ENCODE measurements around the gene GYG1. TPM values are rescaled to one million over a fixed set of nuclear protein-coding genes. Genes with fewer than 3 reads are reported as not detected.

Gene GYG1
- total and polyA plus RNA-seq, 2 of the 8 experiments (the other 6 are each of a cell fraction or from before 2014, with no cell fraction given): 19.4 to 34.2 TPM

GRCh38 chr3:148964809-148965208 is 26.5 kb upstream of the GYG1 start:
- H2BK5ac ChIP-seq (ENCODE audit: low read depth, low read length): no peak overlapping the region
- H3K27ac ChIP-seq (ENCODE audit: low read depth, low read length): no peak overlapping the region
- no peak overlapping the region for H3K4me2 ChIP-seq (ENCODE audit: insufficient read depth in 1 of 2, low read depth in 2 of 2, low read length in 2 of 2)
- no peak overlapping the region for H4K8ac ChIP-seq (ENCODE audit: extremely low read depth, insufficient read depth, low read length)
- no peak overlapping the region for H2BK120ac ChIP-seq (replicated peaks; ENCODE audit: low read depth, low read length)
- H3K9ac ChIP-seq (replicated peaks in 1 of 4; ENCODE audit: extremely low read depth in 1 of 4, low read depth in 3 of 4, low read length in 3 of 4): no peak overlapping the region
- H3K14ac ChIP-seq (ENCODE audit: insufficient read length): no peak overlapping the region
- no peak overlapping the region for H2BK20ac ChIP-seq (ENCODE audit: low read length)
- ChIA-PET CTCF (ENCODE audit: partially characterized antibody) (interaction anchor here (0.6 to 10.3 kb wide), 9 partner anchors 9 to 526 kb away, joined by 3 to 64 read pairs (median 4); partner anchors contain the start of gene GYG1), POLR2A (ENCODE audit: partially characterized antibody) (no interaction called here)
- no peaks in the 10 kb centered on the region for H4K20me1 ChIP-seq (replicated peaks in 1 of 2; ENCODE audit: control insufficient read depth in 1 of 2, insufficient read depth in 2 of 2, low read length in 2 of 2)
- no peaks in the 10 kb centered on the region for H3K79me1 ChIP-seq (ENCODE audit: low read depth, low read length)
- H3K56ac ChIP-seq (replicated peaks; ENCODE audit: insufficient read length, low read depth, low read length): no peak overlapping the region
- no peak overlapping the region for H3K4me3 ChIP-seq (ENCODE audit: extremely low read depth in 1 of 4, insufficient read depth in 2 of 4, low read depth in 3 of 4, low read length in 4 of 4)
- FAIRE-seq (no peak), DNase-seq (ENCODE audit: low read depth in 1 of 2, low spot score in 2 of 2) (no peak)
- no peaks in the 10 kb centered on the region; the same call in 1 of the 2 replicates for H3K23me2 ChIP-seq (ENCODE audit: low read depth, low read length)
- H2BK12ac ChIP-seq (ENCODE audit: low read depth, low read length): no peak overlapping the region
- no peak overlapping the region for H3K4ac ChIP-seq (replicated peaks; ENCODE audit: insufficient read length, low read depth, low read length)
- no peak overlapping the region for H3K18ac ChIP-seq (ENCODE audit: extremely low read depth, low read length)
- no peaks in the 10 kb centered on the region for H3K79me2 ChIP-seq (ENCODE audit: control insufficient read depth in 1 of 2, insufficient read depth in 2 of 2, low read length in 2 of 2)
- H3K27me3 ChIP-seq (replicated peaks in 1 of 4; ENCODE audit: control insufficient read depth in 3 of 4, extremely low read depth in 1 of 4, insufficient read depth in 3 of 4, low read length in 3 of 4): no peaks in the 10 kb centered on the region; a peak in 1 of 7 replicates
- no peak overlapping the region for H4K91ac ChIP-seq (replicated peaks; ENCODE audit: insufficient read length, low read length)
- H3K4me1 ChIP-seq (replicated peaks in 1 of 4; ENCODE audit: control insufficient read depth in 3 of 4, insufficient read depth in 4 of 4, low read length in 3 of 4): peaks cover 0 to 8% (median 0%) of the 10 kb centered on the region in 4 experiments; a peak in 2 of 7 replicates
- no peak overlapping the region for H2AK5ac ChIP-seq (ENCODE audit: low read depth, low read length)
- H3K23ac ChIP-seq (ENCODE audit: insufficient read length): no peak overlapping the region
- no peaks in the 10 kb centered on the region for H3K9me3 ChIP-seq (ENCODE audit: insufficient read depth in 2 of 2, low read depth in 1 of 2, low read length in 1 of 2)
- WGBS, 2 experiments (ENCODE audit: extremely low coverage in 1 of 2, insufficient coverage in 1 of 2, insufficient read length in 1 of 2, insufficient replicate concordance in 2 of 2, low coverage in 1 of 2, low lambda C conversion rate in 2 of 2, missing lambda C conversion rate in 1 of 2): 68% methylated on average over 3 of the region's 3 CpGs; no CpG with 5 or more reads in 1 of the 2 experiments
- H2AFZ ChIP-seq (ENCODE audit: low read length): no peak overlapping the region
- H3K36me3 ChIP-seq (ENCODE audit: control insufficient read depth in 2 of 4, insufficient read depth in 4 of 4, low read length in 3 of 4): no peaks in the 10 kb centered on the region; a peak in 1 of 8 replicates
- H4K5ac ChIP-seq (ENCODE audit: insufficient read length, low read depth, low read length): no peak overlapping the region
- no peak overlapping the region for H2BK15ac ChIP-seq (ENCODE audit: low read length)
- TF ChIP-seq EP300 (IDR thresholded peaks at IDR 0.05; ENCODE audit: borderline replicate concordance in 1 of 2, low read depth in 2 of 2, low read length in 2 of 2): no peak
- no peak for TF ChIP-seq RBBP5 (IDR thresholded peaks at IDR 0.05; ENCODE audit: borderline replicate concordance, low read depth, low read length)
- TF ChIP-seq BRCA1 (IDR thresholded peaks at IDR 0.05; ENCODE audit: low read depth, low read length): no peak
- TF ChIP-seq FOSL1 (IDR thresholded peaks at IDR 0.05; ENCODE audit: insufficient read depth, low read depth, low read length): no peak
- TF ChIP-seq RAD21 (IDR thresholded peaks at IDR 0.05 in 1 of 2, conservative IDR thresholded peaks at IDR 0.05 in 1 of 2; ENCODE audit: low read depth in 2 of 2, low read length in 2 of 2): no peak
- no peak for TF ChIP-seq RFX5 (IDR thresholded peaks at IDR 0.05; ENCODE audit: borderline replicate concordance, low read depth, low read length)
- TF ChIP-seq, protein P1, sequence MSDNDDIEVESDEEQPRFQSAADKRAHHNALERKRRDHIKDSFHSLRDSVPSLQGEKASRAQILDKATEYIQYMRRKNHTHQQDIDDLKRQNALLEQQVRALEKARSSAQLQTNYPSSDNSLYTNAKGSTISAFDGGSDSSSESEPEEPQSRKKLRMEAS (IDR thresholded peaks at IDR 0.05): no peak
- no peak for TF ChIP-seq SIX5 (IDR thresholded peaks at IDR 0.05; ENCODE audit: low read depth, low read length)
- no peak for TF ChIP-seq CTBP2 (IDR thresholded peaks at IDR 0.05; ENCODE audit: borderline replicate concordance, insufficient read depth, insufficient read length, low read length)
- TF ChIP-seq JUND (IDR thresholded peaks at IDR 0.05; ENCODE audit: low read length): no peak
- TF ChIP-seq KDM5A (IDR thresholded peaks at IDR 0.05; ENCODE audit: low read length): no peak
- TF ChIP-seq RXRA (IDR thresholded peaks at IDR 0.05; ENCODE audit: insufficient read depth, low read depth, low read length): no peak
- no peak for TF ChIP-seq KDM1A (IDR thresholded peaks at IDR 0.05; ENCODE audit: borderline replicate concordance, low read length)
- TF ChIP-seq CEBPB (IDR thresholded peaks at IDR 0.05; ENCODE audit: low read depth, low read length): no peak
